GM20000 (cell line): Measurements from ENCODE around the gene CTNND2.

Experiments used
- DNase-seq: peaks from one replicate; pipeline ENCODE4 v3.0.0; 2012; ENCODE audit warnings: low spot score
- CTCF ChIP-seq: IDR thresholded peaks from 2 replicates; pipeline ENCODE4 v1.5.1; 2012; ENCODE audit warnings: mild to moderate bottlenecking, control low read depth; ENCODE audit errors: extremely low read depth, missing control alignments

The CTNND2 gene

DNA sequence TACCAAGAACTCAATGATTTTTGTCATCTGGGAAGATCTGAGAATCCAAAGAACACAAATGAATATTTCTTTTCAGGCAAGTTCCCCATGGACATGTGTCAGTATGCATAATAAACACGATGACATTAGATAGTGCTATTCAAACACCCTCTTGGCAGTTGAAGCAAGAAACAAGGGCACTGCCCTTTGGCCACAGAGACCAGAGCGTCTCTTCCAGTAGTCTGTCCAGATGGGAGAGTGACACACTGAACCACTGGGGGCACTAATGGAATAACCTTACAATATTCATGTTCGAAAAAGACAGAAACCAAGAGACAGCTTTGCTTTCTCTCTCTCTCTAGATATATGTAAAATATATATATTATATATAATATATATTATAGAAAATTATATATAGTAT is 301.9 kb downstream of the CTNND2 start:
- DNase-seq: no peak
- TF ChIP-seq CTCF: no peak

- no peak for DNase-seq
- no peak for TF ChIP-seq CTCF
These were observed 304.7 kb downstream of the CTNND2 start for GRCh38 chr5:11599499-11599898.

- no peak for TF ChIP-seq CTCF
- DNase-seq: no peak
These were observed 307.6 kb downstream of the CTNND2 start for GRCh38 chr5:11596657-11597071.

- DNase-seq: no peak
- no peak for TF ChIP-seq CTCF
These were observed 308.1 kb downstream of the CTNND2 start for GRCh38 chr5:11596185-11596584.

DNA sequence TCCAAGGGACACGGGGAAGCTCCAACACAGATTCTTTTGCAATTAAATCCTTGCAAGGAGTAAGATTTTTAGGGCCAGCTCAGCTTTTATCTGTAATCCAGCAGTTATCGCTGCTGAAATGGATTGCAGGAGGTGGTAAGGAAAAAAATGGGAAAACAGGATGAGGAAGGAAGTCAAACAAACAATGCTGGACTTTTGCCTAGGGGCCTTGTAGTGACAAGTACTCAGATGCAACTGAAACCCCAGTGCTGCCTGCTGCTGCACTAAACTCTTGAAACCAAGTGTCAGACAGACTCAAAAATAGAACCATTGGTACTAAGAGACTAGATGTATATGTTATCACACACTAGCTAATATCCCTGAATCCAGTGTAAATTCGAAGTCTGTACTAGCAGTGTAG is 309.2 kb downstream of the CTNND2 start:
- TF ChIP-seq CTCF: no peak

GRCh38 chr5:11594021-11594420 is 310.2 kb downstream of the CTNND2 start:
- DNase-seq: no peak

More for the DNA sequence above, 309.2 kb downstream of the CTNND2 start:
- DNase-seq: no peak

DNA sequence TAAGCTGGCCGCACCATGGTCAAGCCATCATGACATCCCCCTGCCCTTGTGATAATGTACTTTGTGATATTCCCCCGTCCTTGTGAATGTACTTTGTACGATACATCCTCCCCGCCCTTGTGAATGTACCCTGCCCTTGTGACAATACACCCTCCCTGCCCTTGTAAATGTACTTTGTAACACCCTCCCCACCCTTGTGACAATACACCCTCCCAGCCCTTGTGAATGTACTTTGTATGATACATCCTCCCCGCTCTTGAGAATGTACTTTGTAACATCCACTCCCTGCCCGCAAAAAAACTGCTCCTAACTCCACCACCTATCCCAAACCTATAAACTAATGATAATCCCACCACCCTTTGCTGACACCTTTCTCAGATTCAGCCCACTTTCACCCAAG is 313.8 kb downstream of the CTNND2 start:
- DNase-seq: no peak
- TF ChIP-seq CTCF: no peak

More at GRCh38 chr5:11594021-11594420, 310.2 kb downstream of the CTNND2 start:
- no peak for TF ChIP-seq CTCF
